Measurements from ENCODE around the gene CEACAM19. TPM values are rescaled to one million over a fixed set of nuclear protein-coding genes. Genes with fewer than 3 reads are reported as not detected.

CEACAM19 gene
- total and polyA plus RNA-seq, 2 of the 13 experiments (the other 11 are each of a cell fraction or from before 2014, with no cell fraction given), result 1.3 to 4.0 TPM

- TF ChIP-seq CSRNP1 (CRISPR knock-in tag; IDR thresholded peaks at IDR 0.05) (no peak), PREB (CRISPR knock-in tag; IDR thresholded peaks at IDR 0.05) (no peak), ZNF720 (CRISPR knock-in tag; IDR thresholded peaks at IDR 0.05) (no peak), KMT2B (CRISPR knock-in tag; IDR thresholded peaks at IDR 0.05) (no peak), SMARCC2 (IDR thresholded peaks at IDR 0.05) (no peak), HNRNPL (IDR thresholded peaks at IDR 0.05; ENCODE audit: low read depth, low read length) (no peak), POLR2AphosphoS5 (IDR thresholded peaks at IDR 0.05; ENCODE audit: low read depth, low read length) (no peak), TRAFD1 (CRISPR knock-in tag; IDR thresholded peaks at IDR 0.05; ENCODE audit: borderline replicate concordance) (no peak), PATZ1 (CRISPR knock-in tag; IDR thresholded peaks at IDR 0.05) (no peak), HOXA7 (CRISPR knock-in tag; IDR thresholded peaks at IDR 0.05) (no peak), ZNF34 (CRISPR knock-in tag; IDR thresholded peaks at IDR 0.05; ENCODE audit: borderline replicate concordance) (no peak), CERS6 (CRISPR knock-in tag; IDR thresholded peaks at IDR 0.05) (no peak), ZFP90 (CRISPR knock-in tag; IDR thresholded peaks at IDR 0.05; ENCODE audit: borderline replicate concordance) (no peak), MEIS2 (CRISPR knock-in tag; IDR thresholded peaks at IDR 0.05) (no peak), FOSL1 (CRISPR knock-in tag; IDR thresholded peaks at IDR 0.05; ENCODE audit: borderline replicate concordance) (0 out of 2 replicates have a peak, but pooled peaks have one; percentile 32), KAT2B (IDR thresholded peaks at IDR 0.05; ENCODE audit: borderline replicate concordance, low read depth, low read length) (no peak), HMG20A (CRISPR knock-in tag; IDR thresholded peaks at IDR 0.05; ENCODE audit: borderline replicate concordance) (no peak), ZNF839 (CRISPR knock-in tag; IDR thresholded peaks at IDR 0.05; ENCODE audit: borderline replicate concordance) (no peak), ZNF570 (CRISPR knock-in tag; IDR thresholded peaks at IDR 0.05; ENCODE audit: borderline replicate concordance) (no peak), THAP8 (CRISPR knock-in tag; IDR thresholded peaks at IDR 0.05; ENCODE audit: borderline replicate concordance) (no peak), THAP11 (CRISPR knock-in tag; IDR thresholded peaks at IDR 0.05) (no peak)
Observed at GRCh38 chr19:44626048-44626624, 45.1 kb upstream of the CEACAM19 start (continued).
